ENCODE results near the gene PTPRG. TPM values are rescaled to one million over a fixed set of nuclear protein-coding genes. Genes with fewer than 3 reads are reported as not detected.

PTPRG gene
- total and polyA plus RNA-seq, 10 of the 15 experiments (the other 5 are each of a cell fraction or from before 2014, with no cell fraction given), result 0.29 to 20.7 (median 1.4) TPM

DNA sequence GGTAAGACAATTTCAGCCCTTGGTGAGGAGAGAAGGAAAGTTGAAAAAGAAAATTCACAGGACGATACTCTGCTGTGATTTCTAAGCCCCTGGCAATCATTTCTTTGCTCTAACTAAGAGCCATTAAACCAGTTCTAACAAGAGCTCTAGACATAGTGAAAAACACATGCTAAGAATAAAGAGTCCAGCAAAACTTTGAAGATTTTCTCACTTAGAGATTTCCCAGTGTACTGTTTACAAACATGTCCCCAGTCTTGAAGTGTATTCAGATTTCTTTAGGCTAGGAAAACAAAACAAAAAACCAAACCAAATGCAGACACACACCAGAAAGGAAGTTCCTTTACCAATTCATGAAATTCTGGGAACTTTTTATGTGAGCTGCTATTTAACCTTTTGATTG lies 325.8 kb downstream of the PTPRG start:
- CTCF ChIA-PET, result no interaction called here

More for the DNA sequence above, 325.8 kb downstream of the PTPRG start:
- Histone ChIP-seq H3K36me3 (ENCODE audit: control insufficient read depth in 2 of 2, insufficient read depth in 2 of 2, low read length in 1 of 2) (no peaks in the 10 kb centered on the region), H3K9me3 (replicated peaks; ENCODE audit: control insufficient read depth, insufficient read depth, low read length) (no peaks in the 10 kb centered on the region), H3K79me2 (ENCODE audit: control insufficient read depth, insufficient read depth, low read length) (no peaks in the 10 kb centered on the region), H4K20me1 (ENCODE audit: control insufficient read depth, insufficient read depth) (no peaks in the 10 kb centered on the region), H3K9ac (ENCODE audit: control insufficient read depth, insufficient read depth, low read length) (no peak overlapping the region), H3K27me3 (replicated peaks in 1 of 2; ENCODE audit: control insufficient read depth in 2 of 2, insufficient read depth in 2 of 2, low read length in 1 of 2) (no peaks in the 10 kb centered on the region), H3K4me1 (ENCODE audit: control insufficient read depth, insufficient read depth, low read length) (no peaks in the 10 kb centered on the region), H3K27ac (ENCODE audit: control insufficient read depth, insufficient read depth) (no peak overlapping the region), H3K4me2 (ENCODE audit: control insufficient read depth, insufficient read depth) (no peak overlapping the region), H3K4me3 (no peak overlapping the region), H2AFZ (ENCODE audit: control insufficient read depth, low read depth, low read length) (no peak overlapping the region)
- ChIA-PET RAD21 (ENCODE audit: unreplicated experiment) (interaction anchor here (0.7 to 1.4 kb wide), 2 partner anchors 29 to 95 kb away, joined by 3 read pairs; no protein-coding TSS in a partner anchor), POLR2A (interaction anchor here (1.1 kb wide), 1 partner anchor 45 kb away, joined by 4 read pairs; no protein-coding TSS in a partner anchor), SMC1A (ENCODE audit: uncharacterized antibody, unreplicated experiment) (interaction anchor here (0.7 to 1.1 kb wide), 3 partner anchors 14 to 15 kb away, joined by 3 read pairs; no protein-coding TSS in a partner anchor)
- TF ChIP-seq RCOR1 (conservative IDR thresholded peaks at IDR 0.05; ENCODE audit: low read depth, low read length), result no peak
- no peak for TF ChIP-seq ATF7 (IDR thresholded peaks at IDR 0.05; ENCODE audit: low read depth)
- TF ChIP-seq, protein P1, sequence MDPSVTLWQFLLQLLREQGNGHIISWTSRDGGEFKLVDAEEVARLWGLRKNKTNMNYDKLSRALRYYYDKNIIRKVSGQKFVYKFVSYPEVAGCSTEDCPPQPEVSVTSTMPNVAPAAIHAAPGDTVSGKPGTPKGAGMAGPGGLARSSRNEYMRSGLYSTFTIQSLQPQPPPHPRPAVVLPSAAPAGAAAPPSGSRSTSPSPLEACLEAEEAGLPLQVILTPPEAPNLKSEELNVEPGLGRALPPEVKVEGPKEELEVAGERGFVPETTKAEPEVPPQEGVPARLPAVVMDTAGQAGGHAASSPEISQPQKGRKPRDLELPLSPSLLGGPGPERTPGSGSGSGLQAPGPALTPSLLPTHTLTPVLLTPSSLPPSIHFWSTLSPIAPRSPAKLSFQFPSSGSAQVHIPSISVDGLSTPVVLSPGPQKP (IDR thresholded peaks at IDR 0.05; ENCODE audit: low read depth, low read length), result no peak
- no peak for TF ChIP-seq CHD1 (IDR thresholded peaks at IDR 0.05; ENCODE audit: low read depth, low read length)
- TF ChIP-seq, protein P2, sequence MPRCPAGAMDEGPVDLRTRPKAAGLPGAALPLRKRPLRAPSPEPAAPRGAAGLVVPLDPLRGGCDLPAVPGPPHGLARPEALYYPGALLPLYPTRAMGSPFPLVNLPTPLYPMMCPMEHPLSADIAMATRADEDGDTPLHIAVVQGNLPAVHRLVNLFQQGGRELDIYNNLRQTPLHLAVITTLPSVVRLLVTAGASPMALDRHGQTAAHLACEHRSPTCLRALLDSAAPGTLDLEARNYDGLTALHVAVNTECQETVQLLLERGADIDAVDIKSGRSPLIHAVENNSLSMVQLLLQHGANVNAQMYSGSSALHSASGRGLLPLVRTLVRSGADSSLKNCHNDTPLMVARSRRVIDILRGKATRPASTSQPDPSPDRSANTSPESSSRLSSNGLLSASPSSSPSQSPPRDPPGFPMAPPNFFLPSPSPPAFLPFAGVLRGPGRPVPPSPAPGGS (IDR thresholded peaks at IDR 0.05; ENCODE audit: borderline replicate concordance, insufficient read depth, low read depth, low read length, poor library complexity, severe bottlenecking), result no peak
- no peak for TF ChIP-seq SIN3A (IDR thresholded peaks at IDR 0.05; ENCODE audit: low read depth, low read length)
- no peak for TF ChIP-seq NFIC (IDR thresholded peaks at IDR 0.05; ENCODE audit: low read depth, low read length)
- TF ChIP-seq NR2F1 (conservative IDR thresholded peaks at IDR 0.05), result no peak
- TF ChIP-seq ZNF274 (IDR thresholded peaks at IDR 0.05; ENCODE audit: insufficient read depth, insufficient read length), result no peak
- TF ChIP-seq RB1 (IDR thresholded peaks at IDR 0.05; ENCODE audit: borderline replicate concordance), result no peak
- TF ChIP-seq NBN (IDR thresholded peaks at IDR 0.05), result no peak
- TF ChIP-seq TCF7 (IDR thresholded peaks at IDR 0.05; ENCODE audit: borderline replicate concordance), result no peak
- TF ChIP-seq, protein P3, sequence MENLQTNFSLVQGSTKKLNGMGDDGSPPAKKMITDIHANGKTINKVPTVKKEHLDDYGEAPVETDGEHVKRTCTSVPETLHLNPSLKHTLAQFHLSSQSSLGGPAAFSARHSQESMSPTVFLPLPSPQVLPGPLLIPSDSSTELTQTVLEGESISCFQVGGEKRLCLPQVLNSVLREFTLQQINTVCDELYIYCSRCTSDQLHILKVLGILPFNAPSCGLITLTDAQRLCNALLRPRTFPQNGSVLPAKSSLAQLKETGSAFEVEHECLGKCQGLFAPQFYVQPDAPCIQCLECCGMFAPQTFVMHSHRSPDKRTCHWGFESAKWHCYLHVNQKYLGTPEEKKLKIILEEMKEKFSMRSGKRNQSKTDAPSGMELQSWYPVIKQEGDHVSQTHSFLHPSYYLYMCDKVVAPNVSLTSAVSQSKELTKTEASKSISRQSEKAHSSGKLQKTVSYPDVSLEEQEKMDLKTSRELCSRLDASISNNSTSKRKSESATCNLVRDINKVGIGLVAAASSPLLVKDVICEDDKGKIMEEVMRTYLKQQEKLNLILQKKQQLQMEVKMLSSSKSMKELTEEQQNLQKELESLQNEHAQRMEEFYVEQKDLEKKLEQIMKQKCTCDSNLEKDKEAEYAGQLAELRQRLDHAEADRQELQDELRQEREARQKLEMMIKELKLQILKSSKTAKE (IDR thresholded peaks at IDR 0.05; ENCODE audit: low read depth, poor library complexity, severe bottlenecking), result no peak
- no peak for TF ChIP-seq RUNX3 (IDR thresholded peaks at IDR 0.05; ENCODE audit: low read length)
- TF ChIP-seq EZH2 (IDR thresholded peaks at IDR 0.05; ENCODE audit: borderline replicate concordance, control insufficient read depth, low read depth, low read length), result no peak
- 0% methylated on average over 1 of the region's 1 CpG for WGBS (ENCODE audit: insufficient coverage, insufficient replicate concordance, low lambda C conversion rate, missing lambda C conversion rate)
- ATAC-seq (no peak), FAIRE-seq (no peak), DNase-seq (ENCODE audit: low read depth, low spot score) (no peak)
- intact Hi-C loops (cut with micrococcal nuclease; ENCODE audit: unreplicated experiment), result no loop called here
- BruUV-seq (replicated peaks), result no TSS peak
- in situ Hi-C loops (cut with MboI), result no loop called here
